BE2C (cell line): ENCODE data around the gene GOSR2.

Experiments
- DNase-seq: peaks from one replicate; pipeline ENCODE4 v3.0.0-alpha.2; 2020
- H3K27me3 ChIP-seq: fragments of 250-450 bp; sonication (Bioruptor Pico); 2 replicates; pipeline ENCODE4 v1.5.1; 2020; ENCODE audit warnings: mild to moderate bottlenecking
- H3K36me3 ChIP-seq: fragments of 250-450 bp; sonication (Bioruptor Pico); 2 replicates; pipeline ENCODE4 v1.5.1; 2020; ENCODE audit warnings: mild to moderate bottlenecking
- H3K4me1 ChIP-seq: fragments of 250-450 bp; sonication (Bioruptor Pico); 2 replicates; pipeline ENCODE4 v1.5.1; 2020
- H3K4me3 ChIP-seq: 2 replicates; pipeline ENCODE4 v1.5.1; 2011; ENCODE audit warnings: low read depth, low read length
- H3K9me3 ChIP-seq: fragments of 250-450 bp; sonication (Bioruptor Pico); 2 replicates; pipeline ENCODE4 v1.5.1; 2020
- TF ChIP-seq, protein P1 (sequence below): IDR thresholded peaks from 2 replicates; pipeline ENCODE4 v1.5.1; 2012; ENCODE audit warnings: mild to moderate bottlenecking, low read depth, low read length

GOSR2 gene

DNA sequence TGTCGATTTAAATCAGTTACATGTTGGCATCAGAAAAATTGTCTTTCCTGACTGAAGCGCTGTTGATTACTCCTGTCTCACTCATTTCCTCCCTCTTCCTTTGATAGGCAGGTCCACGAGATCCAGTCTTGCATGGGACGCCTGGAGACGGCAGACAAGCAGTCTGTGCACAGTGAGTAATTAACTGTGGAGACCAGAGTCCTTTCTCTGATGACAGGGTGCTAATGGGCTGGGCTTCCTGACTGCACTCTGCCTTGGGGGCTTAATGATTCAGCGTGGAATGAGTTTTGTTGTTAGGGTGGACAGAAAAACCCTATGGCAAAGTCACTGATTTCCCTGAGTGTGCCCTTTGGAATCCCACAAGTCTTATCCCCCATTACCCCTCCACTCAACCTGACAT lies 6.5 kb downstream of the GOSR2 start:
- TF ChIP-seq, protein P1, sequence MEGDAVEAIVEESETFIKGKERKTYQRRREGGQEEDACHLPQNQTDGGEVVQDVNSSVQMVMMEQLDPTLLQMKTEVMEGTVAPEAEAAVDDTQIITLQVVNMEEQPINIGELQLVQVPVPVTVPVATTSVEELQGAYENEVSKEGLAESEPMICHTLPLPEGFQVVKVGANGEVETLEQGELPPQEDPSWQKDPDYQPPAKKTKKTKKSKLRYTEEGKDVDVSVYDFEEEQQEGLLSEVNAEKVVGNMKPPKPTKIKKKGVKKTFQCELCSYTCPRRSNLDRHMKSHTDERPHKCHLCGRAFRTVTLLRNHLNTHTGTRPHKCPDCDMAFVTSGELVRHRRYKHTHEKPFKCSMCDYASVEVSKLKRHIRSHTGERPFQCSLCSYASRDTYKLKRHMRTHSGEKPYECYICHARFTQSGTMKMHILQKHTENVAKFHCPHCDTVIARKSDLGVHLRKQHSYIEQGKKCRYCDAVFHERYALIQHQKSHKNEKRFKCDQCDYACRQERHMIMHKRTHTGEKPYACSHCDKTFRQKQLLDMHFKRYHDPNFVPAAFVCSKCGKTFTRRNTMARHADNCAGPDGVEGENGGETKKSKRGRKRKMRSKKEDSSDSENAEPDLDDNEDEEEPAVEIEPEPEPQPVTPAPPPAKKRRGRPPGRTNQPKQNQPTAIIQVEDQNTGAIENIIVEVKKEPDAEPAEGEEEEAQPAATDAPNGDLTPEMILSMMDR: no peak
- H3K36me3 ChIP-seq: peaks cover 40% of the 10 kb centered on the region
- H3K9me3 ChIP-seq: no peaks in the 10 kb centered on the region
- peaks cover 16% of the 10 kb centered on the region for H3K4me1 ChIP-seq
- H3K27me3 ChIP-seq: no peaks in the 10 kb centered on the region
- peak; percentile 53 for DNase-seq
- H3K4me3 ChIP-seq: no peak overlapping the region

DNA sequence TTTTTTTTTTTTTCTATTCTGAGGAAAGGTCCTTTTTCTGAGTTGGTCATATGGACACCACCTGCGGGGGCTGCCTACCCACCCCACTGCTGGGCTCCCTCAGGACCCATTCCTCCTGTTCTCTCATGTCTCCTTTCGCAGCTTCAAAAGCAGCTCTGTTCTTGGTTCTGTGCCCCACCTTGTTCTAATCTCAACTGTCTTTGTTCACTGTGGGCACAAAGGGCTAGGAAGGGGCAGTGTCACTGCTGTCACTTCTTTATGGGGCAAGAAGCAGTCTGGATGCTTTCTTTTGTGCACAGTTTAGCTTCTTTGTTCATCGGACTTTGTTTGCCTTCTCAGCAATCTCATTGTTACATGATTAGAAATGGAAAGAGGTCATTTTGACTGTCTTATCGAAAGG lies 7.1 kb downstream of the GOSR2 start:
- Histone ChIP-seq H3K9me3 (no peaks in the 10 kb centered on the region), H3K4me3 (no peak overlapping the region), H3K27me3 (no peaks in the 10 kb centered on the region), H3K4me1 (peaks cover 16% of the 10 kb centered on the region), H3K36me3 (peaks cover 46% of the 10 kb centered on the region)
- TF ChIP-seq, protein P1: no peak
- no peak for DNase-seq

DNA sequence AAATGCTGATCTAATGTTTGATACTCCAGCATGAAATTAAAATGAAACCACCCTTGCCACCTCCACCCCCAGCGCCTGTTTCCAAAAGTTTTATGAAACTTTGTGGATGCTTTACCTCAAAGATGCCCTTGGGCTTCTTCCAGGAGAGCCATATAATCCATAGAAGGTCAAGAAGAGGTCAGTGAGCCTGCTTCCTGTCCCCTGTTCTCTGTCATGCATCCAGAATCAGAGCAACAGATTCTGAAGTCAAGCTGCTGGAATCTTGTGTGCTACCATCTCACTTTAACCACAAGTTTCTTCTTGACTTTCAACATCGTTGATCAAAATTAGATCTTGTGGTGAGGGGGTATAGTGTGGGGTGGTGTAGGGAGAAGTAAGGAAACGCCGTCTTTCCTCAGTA lies 8.6 kb downstream of the GOSR2 start:
- Histone ChIP-seq H3K4me1 (peaks cover 16% of the 10 kb centered on the region), H3K4me3 (no peak overlapping the region), H3K36me3 (peaks cover 61% of the 10 kb centered on the region), H3K9me3 (no peaks in the 10 kb centered on the region), H3K27me3 (no peaks in the 10 kb centered on the region)
- TF ChIP-seq, protein P1: no peak
- no peak for DNase-seq

DNA sequence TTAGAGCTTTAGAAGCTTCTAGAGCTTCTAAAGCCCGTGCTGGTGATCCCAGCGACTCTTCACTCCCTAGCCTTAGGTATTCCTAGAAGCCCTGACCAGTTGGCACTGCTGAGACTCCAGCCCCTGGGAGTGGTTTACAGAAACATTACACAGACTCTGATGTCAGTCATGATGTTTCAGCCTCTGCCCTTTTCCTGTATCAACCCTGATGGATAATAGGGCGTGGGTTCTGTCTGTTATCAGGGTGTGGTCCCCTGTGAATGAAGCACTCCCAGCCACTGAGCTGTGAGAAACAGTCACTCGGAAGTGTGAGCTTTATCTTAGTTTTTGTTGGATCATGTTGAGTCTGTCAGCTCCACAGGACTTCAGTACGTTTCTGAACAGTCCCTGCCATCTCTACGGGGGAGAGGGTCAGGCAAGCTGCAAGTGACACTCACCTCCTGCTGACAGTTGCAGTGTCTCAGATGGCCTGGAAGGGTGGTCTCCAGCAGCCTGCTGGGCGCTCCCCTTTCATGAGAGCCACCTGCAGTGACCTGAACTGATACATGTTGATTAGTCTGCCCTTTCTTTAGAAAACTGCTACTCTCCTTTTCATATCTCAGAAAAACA lies 12.8 kb downstream of the GOSR2 start:
- no peak for DNase-seq
- Histone ChIP-seq H3K9me3 (no peaks in the 10 kb centered on the region), H3K4me1 (no peaks in the 10 kb centered on the region; the same call in 1 of the 2 replicates), H3K27me3 (no peaks in the 10 kb centered on the region), H3K36me3 (peaks cover 82% of the 10 kb centered on the region), H3K4me3 (no peak overlapping the region)
- TF ChIP-seq, protein P1: no peak

DNA sequence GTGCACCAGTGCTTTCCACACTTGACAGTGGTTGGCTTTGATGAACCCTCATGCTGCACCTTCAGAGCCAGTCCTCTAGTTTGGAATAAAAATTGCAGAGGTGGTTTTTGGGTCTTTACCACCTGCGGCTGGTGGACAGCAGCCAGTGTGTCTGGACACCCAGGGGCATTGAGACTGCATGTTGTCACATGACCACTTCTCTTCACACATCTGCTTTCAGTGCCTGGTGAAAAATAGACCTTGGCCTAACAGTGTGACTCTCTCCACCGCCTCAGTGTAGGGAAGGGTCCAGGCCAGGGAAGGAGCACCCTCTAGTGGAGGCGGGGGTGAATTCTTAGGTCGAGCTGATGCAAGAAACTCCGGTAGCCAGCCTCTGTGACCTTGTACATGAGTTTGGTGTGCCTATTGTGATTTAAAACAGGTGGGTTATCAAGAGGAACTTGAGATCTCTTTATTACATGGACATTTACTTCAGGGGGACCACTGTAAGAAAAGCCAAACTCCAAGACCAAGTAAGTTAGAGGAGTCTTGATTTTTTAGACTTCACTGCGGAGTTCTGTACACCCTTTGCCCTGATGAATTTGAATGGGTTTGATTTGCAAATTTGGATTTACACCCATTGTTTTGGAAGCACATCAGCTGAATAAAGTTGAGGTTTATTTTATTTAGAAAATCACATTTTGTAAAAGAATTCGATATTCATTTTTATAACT lies 17.9 kb downstream of the GOSR2 start:
- H3K4me3 ChIP-seq: no peak overlapping the region
- TF ChIP-seq, protein P1: peak; percentile 99
- no peaks in the 10 kb centered on the region for H3K9me3 ChIP-seq
- peaks cover 8% of the 10 kb centered on the region for H3K4me1 ChIP-seq
- peak; percentile 87 for DNase-seq
- H3K36me3 ChIP-seq: peaks cover 34% of the 10 kb centered on the region
- no peaks in the 10 kb centered on the region for H3K27me3 ChIP-seq
